A549 (cell line): ENCODE results near the gene INSYN2B.

ENCODE experiments used
- BHLHE40 ChIP-seq: IDR thresholded peaks from 2 replicates; pipeline ENCODE4 v1.6.1; 2012; ENCODE audit warnings: low read depth, low read length, inconsistent platforms
- CHD2 ChIP-seq: fragments of 150-350 bp; IDR thresholded peaks from 2 replicates; pipeline ENCODE4 v1.6.1; 2014; ENCODE audit warnings: low read length; ENCODE audit not compliant: partially characterized antibody
- FOXS1 ChIP-seq: fragments of 250-450 bp; sonication (Bioruptor Pico); IDR thresholded peaks from 2 replicates; pipeline ENCODE4 v1.5.0; 2020; ENCODE audit warnings: mild to moderate bottlenecking, moderate library complexity
- GATA3 ChIP-seq: IDR thresholded peaks from 2 replicates; pipeline ENCODE4 v1.6.1; 2012; ENCODE audit warnings: borderline replicate concordance
- JUNB ChIP-seq: fragments of >200 bp; sonication (Bioruptor Twin); formaldehyde crosslinking; IDR thresholded peaks from 2 replicates; pipeline ENCODE4 v1.6.1; 2016
- MAFK ChIP-seq: fragments of 450-650 bp; IDR thresholded peaks from 2 replicates; pipeline ENCODE4 v1.6.1; 2014; ENCODE audit not compliant: partially characterized antibody
- MAZ ChIP-seq: fragments of 150-350 bp; IDR thresholded peaks from 2 replicates; pipeline ENCODE4 v1.6.1; 2014; ENCODE audit warnings: antibody characterized with exemption, low read depth, low read length, borderline replicate concordance
- NFE2L2 ChIP-seq: fragments of 150-350 bp; conservative IDR thresholded peaks from 2 replicates; pipeline ENCODE4 v1.6.1; 2014; ENCODE audit warnings: low read length
- RAD21 ChIP-seq, 2 experiments: fragments of >200 bp in 1 of 2; sonication (Bioruptor Twin) in 1 of 2; formaldehyde crosslinking in 1 of 2; IDR thresholded peaks in 1 of 2; conservative IDR thresholded peaks in 1 of 2; 2 replicates in 1 of 2; 3 replicates in 1 of 2; pipeline ENCODE4 v1.6.1; 2012 to 2018; ENCODE audit warnings: inconsistent platforms in 1 of 2
- REST ChIP-seq: fragments of 200-600 bp; sonication (generic); IDR thresholded peaks from 2 replicates; pipeline ENCODE4 v1.6.1; 2016; ENCODE audit warnings: antibody characterized with exemption, mild to moderate bottlenecking, moderate library complexity
- RFX5 ChIP-seq: fragments of 450-650 bp; IDR thresholded peaks from 2 replicates; pipeline ENCODE4 v1.7.1; 2014; ENCODE audit warnings: antibody characterized with exemption, mild to moderate bottlenecking, moderate library complexity
- ZC3H11A ChIP-seq: fragments of 450-650 bp; IDR thresholded peaks from 2 replicates; pipeline ENCODE4 v1.6.1; 2014; ENCODE audit warnings: antibody characterized with exemption, mild to moderate bottlenecking
- TF ChIP-seq, protein P1 (sequence below): fragments of >200 bp; sonication (Bioruptor Twin); formaldehyde crosslinking; IDR thresholded peaks from 3 replicates; pipeline ENCODE4 v1.5.1; 2016
- TF ChIP-seq, protein P2 (sequence below): fragments of 250-450 bp; sonication (Bioruptor Pico); IDR thresholded peaks from 2 replicates; pipeline ENCODE4 v1.5.0; 2021; ENCODE audit warnings: mild to moderate bottlenecking, moderate library complexity, borderline replicate concordance

- TF ChIP-seq NFE2L2 (no peak), REST (no peak), ZC3H11A (no peak), GATA3 (no peak), MAFK (no peak), BHLHE40 (no peak), RAD21 (conservative IDR thresholded peaks at IDR 0.05 in 1 of 2, IDR thresholded peaks at IDR 0.05 in 1 of 2) (no peak), JUNB (no peak), RFX5 (no peak), FOXS1 (CRISPR knock-in tag) (no peak), MAZ (no peak), CHD2 (no peak)
- TF ChIP-seq, protein P1, sequence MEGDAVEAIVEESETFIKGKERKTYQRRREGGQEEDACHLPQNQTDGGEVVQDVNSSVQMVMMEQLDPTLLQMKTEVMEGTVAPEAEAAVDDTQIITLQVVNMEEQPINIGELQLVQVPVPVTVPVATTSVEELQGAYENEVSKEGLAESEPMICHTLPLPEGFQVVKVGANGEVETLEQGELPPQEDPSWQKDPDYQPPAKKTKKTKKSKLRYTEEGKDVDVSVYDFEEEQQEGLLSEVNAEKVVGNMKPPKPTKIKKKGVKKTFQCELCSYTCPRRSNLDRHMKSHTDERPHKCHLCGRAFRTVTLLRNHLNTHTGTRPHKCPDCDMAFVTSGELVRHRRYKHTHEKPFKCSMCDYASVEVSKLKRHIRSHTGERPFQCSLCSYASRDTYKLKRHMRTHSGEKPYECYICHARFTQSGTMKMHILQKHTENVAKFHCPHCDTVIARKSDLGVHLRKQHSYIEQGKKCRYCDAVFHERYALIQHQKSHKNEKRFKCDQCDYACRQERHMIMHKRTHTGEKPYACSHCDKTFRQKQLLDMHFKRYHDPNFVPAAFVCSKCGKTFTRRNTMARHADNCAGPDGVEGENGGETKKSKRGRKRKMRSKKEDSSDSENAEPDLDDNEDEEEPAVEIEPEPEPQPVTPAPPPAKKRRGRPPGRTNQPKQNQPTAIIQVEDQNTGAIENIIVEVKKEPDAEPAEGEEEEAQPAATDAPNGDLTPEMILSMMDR: no peak
- TF ChIP-seq, protein P2, sequence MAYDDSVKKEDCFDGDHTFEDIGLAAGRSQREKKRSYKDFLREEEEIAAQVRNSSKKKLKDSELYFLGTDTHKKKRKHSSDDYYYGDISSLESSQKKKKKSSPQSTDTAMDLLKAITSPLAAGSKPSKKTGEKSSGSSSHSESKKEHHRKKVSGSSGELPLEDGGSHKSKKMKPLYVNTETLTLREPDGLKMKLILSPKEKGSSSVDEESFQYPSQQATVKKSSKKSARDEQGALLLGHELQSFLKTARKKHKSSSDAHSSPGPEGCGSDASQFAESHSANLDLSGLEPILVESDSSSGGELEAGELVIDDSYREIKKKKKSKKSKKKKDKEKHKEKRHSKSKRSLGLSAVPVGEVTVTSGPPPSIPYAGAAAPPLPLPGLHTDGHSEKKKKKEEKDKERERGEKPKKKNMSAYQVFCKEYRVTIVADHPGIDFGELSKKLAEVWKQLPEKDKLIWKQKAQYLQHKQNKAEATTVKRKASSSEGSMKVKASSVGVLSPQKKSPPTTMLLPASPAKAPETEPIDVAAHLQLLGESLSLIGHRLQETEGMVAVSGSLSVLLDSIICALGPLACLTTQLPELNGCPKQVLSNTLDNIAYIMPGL (CRISPR knock-in tag): no peak
These were observed 99.5 kb downstream of the INSYN2B start for GRCh38 chr5:169880785-169881184.
